PC-3 (cell line): Measurements from ENCODE around the gene WDR5B.

ENCODE experiments used
- EZH2 ChIP-seq: fragments of 300-600 bp; sonication (generic); IDR thresholded peaks from one replicate; pipeline ENCODE4 v1.6.1; 2017; ENCODE audit warnings: antibody characterized with exemption, mild to moderate bottlenecking, low read length; ENCODE audit not compliant: unreplicated experiment
- EZH2phosphoT487 ChIP-seq: fragments of 300-600 bp; sonication (generic); IDR thresholded peaks from 2 replicates; pipeline ENCODE4 v1.6.1; 2018; ENCODE audit warnings: mild to moderate bottlenecking, antibody characterized with exemption, low read length, borderline replicate concordance
- TF ChIP-seq, protein P1 (sequence below): fragments of 300-600 bp; sonication (generic); conservative IDR thresholded peaks from 2 replicates; pipeline ENCODE4 v1.5.1; 2017; ENCODE audit warnings: antibody characterized with exemption, low read depth, mild to moderate bottlenecking, low read length

DNA sequence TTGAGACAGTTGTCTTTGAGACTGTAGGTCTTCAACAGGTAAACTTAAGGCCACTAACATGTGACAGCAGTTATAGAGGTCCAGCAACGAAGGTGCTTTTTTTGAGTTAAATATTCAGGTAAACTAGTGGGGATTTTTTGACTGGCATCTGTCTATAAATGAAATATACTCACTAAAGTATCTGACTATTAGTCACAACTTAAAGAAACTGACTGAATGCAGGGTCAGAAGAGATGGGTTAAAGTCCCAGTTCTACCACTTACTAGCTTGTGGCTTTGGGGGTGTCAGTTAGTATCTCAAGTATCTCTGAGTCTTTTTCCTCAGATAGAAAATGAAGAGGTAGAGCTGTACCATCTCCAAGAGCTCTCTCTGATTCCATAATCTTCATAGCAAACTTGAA lies 50.8 kb downstream of the WDR5B start:
- TF ChIP-seq, protein P1, sequence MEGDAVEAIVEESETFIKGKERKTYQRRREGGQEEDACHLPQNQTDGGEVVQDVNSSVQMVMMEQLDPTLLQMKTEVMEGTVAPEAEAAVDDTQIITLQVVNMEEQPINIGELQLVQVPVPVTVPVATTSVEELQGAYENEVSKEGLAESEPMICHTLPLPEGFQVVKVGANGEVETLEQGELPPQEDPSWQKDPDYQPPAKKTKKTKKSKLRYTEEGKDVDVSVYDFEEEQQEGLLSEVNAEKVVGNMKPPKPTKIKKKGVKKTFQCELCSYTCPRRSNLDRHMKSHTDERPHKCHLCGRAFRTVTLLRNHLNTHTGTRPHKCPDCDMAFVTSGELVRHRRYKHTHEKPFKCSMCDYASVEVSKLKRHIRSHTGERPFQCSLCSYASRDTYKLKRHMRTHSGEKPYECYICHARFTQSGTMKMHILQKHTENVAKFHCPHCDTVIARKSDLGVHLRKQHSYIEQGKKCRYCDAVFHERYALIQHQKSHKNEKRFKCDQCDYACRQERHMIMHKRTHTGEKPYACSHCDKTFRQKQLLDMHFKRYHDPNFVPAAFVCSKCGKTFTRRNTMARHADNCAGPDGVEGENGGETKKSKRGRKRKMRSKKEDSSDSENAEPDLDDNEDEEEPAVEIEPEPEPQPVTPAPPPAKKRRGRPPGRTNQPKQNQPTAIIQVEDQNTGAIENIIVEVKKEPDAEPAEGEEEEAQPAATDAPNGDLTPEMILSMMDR = no peak
- no peak for TF ChIP-seq EZH2phosphoT487
- TF ChIP-seq EZH2 = no peak
